CD14-positive monocyte (primary cell): ENCODE data around the gene NME7. TPM values are rescaled to one million over a fixed set of nuclear protein-coding genes. Genes with fewer than 3 reads are reported as not detected.

Experiments
- DNase-seq, 3 donors: peaks; one replicate each; pipeline ENCODE4 v3.0.0-alpha.2; 2011 to 2022
- H2AFZ ChIP-seq: 2 replicates; pipeline ENCODE4 v1.6.0; 2012; ENCODE audit warnings: mild to moderate bottlenecking, low read depth, low read length, inconsistent platforms; ENCODE audit not compliant: insufficient read depth, poor library complexity, severe bottlenecking
- H3K27ac ChIP-seq, 2 donors: 1 replicate in 1 of 2; 2 replicates in 1 of 2; pipeline ENCODE4 v1.5.1; 2012 to 2013; ENCODE audit warnings: low read length in 2 of 2, control low read depth in 1 of 2, inconsistent platforms in 1 of 2, low read depth in 1 of 2, mild to moderate bottlenecking in 1 of 2
- H3K27me3 ChIP-seq, 2 donors: one replicate each; pipeline versions ENCODE4 v1.6.0 to v1.6.1; 2011 to 2013; ENCODE audit warnings: low read length in 2 of 2; ENCODE audit not compliant: control insufficient read depth in 2 of 2, insufficient read depth in 2 of 2
- H3K36me3 ChIP-seq, 2 donors: replicated peaks in 1 of 2; 1 replicate in 1 of 2; 2 replicates in 1 of 2; pipeline versions ENCODE4 v1.5.1 to v1.6.1; 2012 to 2013; ENCODE audit warnings: low read length in 2 of 2, control low read depth in 1 of 2, inconsistent platforms in 1 of 2, mild to moderate bottlenecking in 1 of 2; ENCODE audit not compliant: insufficient read depth in 2 of 2, control insufficient read depth in 1 of 2
- H3K4me1 ChIP-seq, 2 donors: 1 replicate in 1 of 2; 2 replicates in 1 of 2; pipeline versions ENCODE4 v1.5.1 to v1.6.1; 2012 to 2013; ENCODE audit warnings: low read length in 2 of 2, control low read depth in 1 of 2, inconsistent platforms in 1 of 2, mild to moderate bottlenecking in 1 of 2, moderate library complexity in 1 of 2; ENCODE audit not compliant: insufficient read depth in 2 of 2, control insufficient read depth in 1 of 2
- H3K4me2 ChIP-seq: replicated peaks from 2 replicates; pipeline ENCODE3; 2012; ENCODE audit warnings: low read length, moderate library complexity, mild to moderate bottlenecking; ENCODE audit not compliant: poor library complexity, severe bottlenecking; ENCODE audit errors: extremely low read depth
- H3K4me3 ChIP-seq, 3 experiments: fragments of 200-600 bp in 1 of 3; sonication (generic) in 1 of 3; replicated peaks in 1 of 3; 1 replicate in 2 of 3; 2 replicates in 1 of 3; pipeline ENCODE4 v1.5.1; 2011 to 2013; ENCODE audit warnings: low read length in 3 of 3, mild to moderate bottlenecking in 3 of 3, control low read depth in 2 of 3, low read depth in 2 of 3, inconsistent platforms in 1 of 3, moderate library complexity in 1 of 3
- H3K79me2 ChIP-seq: 2 replicates; pipeline ENCODE4 v1.6.0; 2012; ENCODE audit warnings: mild to moderate bottlenecking, control low read depth, inconsistent platforms, low read length, moderate library complexity; ENCODE audit not compliant: insufficient read depth
- H3K9ac ChIP-seq: 2 replicates; pipeline ENCODE4 v1.6.0; 2017; ENCODE audit warnings: low read length, mild to moderate bottlenecking; ENCODE audit not compliant: insufficient read depth, poor library complexity, severe bottlenecking
- H3K9me3 ChIP-seq, 2 donors: replicated peaks in 1 of 2; 1 replicate in 1 of 2; 2 replicates in 1 of 2; pipeline versions ENCODE4 v1.5.1 to v1.6.1; 2012 to 2013; ENCODE audit warnings: low read length in 2 of 2, control low read depth in 1 of 2; ENCODE audit not compliant: control insufficient read depth in 1 of 2, insufficient read depth in 1 of 2
- H4K20me1 ChIP-seq: 2 replicates; pipeline ENCODE4 v1.6.0; 2012; ENCODE audit warnings: mild to moderate bottlenecking, low read length, control low read depth, moderate library complexity; ENCODE audit not compliant: insufficient read depth
- H3K27ac Mint-ChIP-seq, 7 donors: one replicate each; pipeline ENCODE4 v1.8.0; 2020; ENCODE audit warnings: mild to moderate bottlenecking in 7 of 7, mixed read lengths in 7 of 7, moderate library complexity in 6 of 7, inconsistent platforms in 2 of 7
- H3K27me3 Mint-ChIP-seq, 3 donors: one replicate each; pipeline ENCODE4 v1.8.0; 2021 to 2022; ENCODE audit warnings: low read depth in 3 of 3, mild to moderate bottlenecking in 3 of 3, mixed read lengths in 3 of 3, moderate library complexity in 3 of 3, inconsistent platforms in 1 of 3
- H3K36me3 Mint-ChIP-seq, 2 donors: one replicate each; pipeline ENCODE4 v1.8.0; 2020; ENCODE audit warnings: mixed read lengths in 2 of 2, inconsistent platforms in 1 of 2, mild to moderate bottlenecking in 1 of 2
- H3K4me1 Mint-ChIP-seq: one replicate; pipeline ENCODE4 v1.8.0; 2020; ENCODE audit warnings: mild to moderate bottlenecking, mixed read lengths
- H3K4me3 Mint-ChIP-seq, 2 donors: one replicate each; pipeline ENCODE4 v1.8.0; 2020; ENCODE audit warnings: mild to moderate bottlenecking in 2 of 2, mixed read lengths in 2 of 2, moderate library complexity in 1 of 2
- H3K9me3 Mint-ChIP-seq, 7 donors: one replicate each; pipeline ENCODE4 v1.8.0; 2020 to 2022; ENCODE audit warnings: mixed read lengths in 7 of 7, mild to moderate bottlenecking in 6 of 7, moderate library complexity in 6 of 7, inconsistent platforms in 2 of 7
- CTCF ChIP-seq: fragments of 200-600 bp; IDR thresholded peaks from one replicate; pipeline ENCODE4 v1.8.0; 2022; ENCODE audit warnings: antibody characterized with exemption, mild to moderate bottlenecking
- WGBS: methylation state at CpG from one replicate; pipeline ENCODE4 v1.1.5; 2013; ENCODE audit warnings: missing lambda C conversion rate; ENCODE audit not compliant: insufficient coverage; 5-methylcytosine and 5-hydroxymethylcytosine counted together
- intact Hi-C, 2 donors: fragments of 100-400 bp; cut with micrococcal nuclease; formaldehyde crosslinking; loops; one replicate each; pipeline versions ENCODE4 v1.15.0 to v1.15.1; 2023
- polyA plus RNA-seq, 3 donors: library from polyadenylated mRNA; depleted of rRNA in 1 of 3; unstranded in 2 of 3; stranded (reverse) in 1 of 3; fragments of 300-500 nt in 2 of 3; fragments of >200 nt in 1 of 3; fragmentation: Illumina TruSeq in 2 of 3; gene quantifications; 1 replicate in 2 of 3; 2 replicates in 1 of 3; pipeline ENCODE4 v1.2.3, GENCODE V29; 2012 to 2021

The NME7 gene
- polyA plus RNA-seq, 3 donors = 3.5 to 8.0 (median 6.0) TPM

GRCh38 chr1:169271098-169271497 is 96.5 kb downstream of the NME7 start:
- Mint-ChIP-seq H3K9me3 (peaks cover 0 to 9% (median 4%) of the 10 kb centered on the region in 7 donors), H3K4me1 (no peaks in the 10 kb centered on the region), H3K36me3 (no peaks in the 10 kb centered on the region), H3K27me3 (no peaks in the 10 kb centered on the region), H3K4me3 (no peak overlapping the region), H3K27ac (no peak overlapping the region)
- no CpG with 5 or more reads among the region's 2 CpGs for WGBS
- Histone ChIP-seq H2AFZ (no peak overlapping the region), H3K9me3 (no peaks in the 10 kb centered on the region), H3K4me1 (peaks cover 0 to 5% of the 10 kb centered on the region in 2 donors), H3K36me3 (no peaks in the 10 kb centered on the region), H3K4me2 (no peak overlapping the region), H3K9ac (no peak overlapping the region), H3K79me2 (no peaks in the 10 kb centered on the region), H3K4me3 (no peak overlapping the region), H3K27me3 (no peaks in the 10 kb centered on the region), H3K27ac (no peak overlapping the region), H4K20me1 (no peaks in the 10 kb centered on the region)
- DNase-seq = peak in 2 of 3 donors; percentile 17 to 19
- intact Hi-C loops = no loop called here
- no peak for TF ChIP-seq CTCF

- no peak for TF ChIP-seq CTCF
- H3K9me3 Mint-ChIP-seq = peaks cover 0 to 27% (median 13%) of the 10 kb centered on the region in 7 donors
- Histone ChIP-seq H3K27me3 (no peaks in the 10 kb centered on the region), H3K9ac (no peak overlapping the region), H4K20me1 (no peaks in the 10 kb centered on the region), H3K4me2 (no peak overlapping the region), H3K79me2 (no peaks in the 10 kb centered on the region), H3K4me3 (no peak overlapping the region), H3K27ac (no peak overlapping the region), H3K4me1 (peaks cover 0 to 2% of the 10 kb centered on the region in 2 donors), H3K36me3 (no peaks in the 10 kb centered on the region), H2AFZ (no peak overlapping the region), H3K9me3 (peaks cover 0 to 6% of the 10 kb centered on the region in 2 donors)
- WGBS = no CpG with 5 or more reads among the region's 1 CpG
- peaks cover 0 to 6% of the 10 kb centered on the region in 2 donors for H3K36me3 Mint-ChIP-seq
- H3K4me1 Mint-ChIP-seq = no peaks in the 10 kb centered on the region
- H3K27ac Mint-ChIP-seq = no peak overlapping the region
- no peak overlapping the region for H3K4me3 Mint-ChIP-seq
- no peak for DNase-seq
- H3K27me3 Mint-ChIP-seq = peaks cover 0 to 4% (median 0%) of the 10 kb centered on the region in 3 donors
- intact Hi-C loops = no loop called here
Measured at GRCh38 chr1:169266133-169266532, 101.5 kb downstream of the NME7 start.
